Ishikawa (cell line): ENCODE data around the gene TCF19.

Experiments
- FOXM1 ChIP-seq: IDR thresholded peaks from 2 replicates; pipeline ENCODE4 v1.6.1; 2012; ENCODE audit warnings: low read depth, borderline replicate concordance
- RAD21 ChIP-seq: IDR thresholded peaks from 2 replicates; pipeline ENCODE4 v1.6.1; 2012; ENCODE audit warnings: low read depth
- TCF12 ChIP-seq: IDR thresholded peaks from 2 replicates; pipeline ENCODE4 v1.6.1; 2012; ENCODE audit warnings: low read depth

GRCh38 chr6:31132806-31133205 is 25.6 kb upstream of the TCF19 start:
- TF ChIP-seq TCF12: no peak
- no peak for TF ChIP-seq RAD21
- no peak for TF ChIP-seq FOXM1
